NCI-H2227 treated with DMSO at 0.1 percent for 48 hours (cell line): ENCODE results near the gene EPAS1.

Source experiments
- DNase-seq: peaks from one replicate; lab custom pipeline; 2025; lab: John Stamatoyannopoulos, UW

EPAS1 gene

GRCh38 chr2:46364797-46365457 lies 67.7 kb downstream of the EPAS1 start:
- DNase-seq = no peak

DNA sequence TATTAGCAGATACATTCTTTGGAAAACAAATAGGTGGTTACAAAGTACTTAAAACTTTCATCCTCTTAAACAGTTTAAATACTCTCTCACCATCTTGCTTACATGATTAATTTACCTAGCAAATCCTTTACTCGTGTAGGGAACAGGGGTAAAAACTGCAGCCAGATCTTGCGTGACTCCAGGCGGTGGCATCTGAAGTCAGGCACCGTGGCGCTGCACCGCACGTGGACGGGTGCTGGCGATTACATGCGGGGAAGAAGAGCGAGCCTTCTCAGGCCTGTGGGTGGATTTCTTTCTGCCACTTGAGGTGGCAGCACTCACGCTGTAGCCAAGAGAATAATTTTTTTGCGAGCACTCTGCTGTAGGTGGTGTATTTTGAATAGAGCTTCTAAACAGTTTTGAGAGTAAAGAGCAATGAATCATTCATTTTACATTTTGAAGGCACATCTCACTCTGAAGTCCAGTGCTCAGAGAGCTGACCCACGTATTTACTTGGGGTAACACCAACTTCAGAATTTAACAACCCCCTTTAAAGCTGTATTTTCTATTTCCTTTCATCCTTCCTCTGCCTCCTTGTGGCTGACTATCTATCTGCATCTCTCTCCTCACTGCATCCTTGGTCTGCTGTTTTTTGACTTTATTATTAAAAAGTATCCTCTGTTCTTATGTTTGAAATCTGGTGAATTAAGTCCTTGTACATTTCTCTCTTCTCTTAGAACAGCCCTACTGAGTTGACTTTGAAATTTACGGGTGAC lies 68.9 kb downstream of the EPAS1 start:
- no peak for DNase-seq

- DNase-seq = no peak
Observed at GRCh38 chr2:46366668-46367052, 69.5 kb downstream of the EPAS1 start.

GRCh38 chr2:46367286-46367685 lies 70.1 kb downstream of the EPAS1 start:
- no peak for DNase-seq

DNA sequence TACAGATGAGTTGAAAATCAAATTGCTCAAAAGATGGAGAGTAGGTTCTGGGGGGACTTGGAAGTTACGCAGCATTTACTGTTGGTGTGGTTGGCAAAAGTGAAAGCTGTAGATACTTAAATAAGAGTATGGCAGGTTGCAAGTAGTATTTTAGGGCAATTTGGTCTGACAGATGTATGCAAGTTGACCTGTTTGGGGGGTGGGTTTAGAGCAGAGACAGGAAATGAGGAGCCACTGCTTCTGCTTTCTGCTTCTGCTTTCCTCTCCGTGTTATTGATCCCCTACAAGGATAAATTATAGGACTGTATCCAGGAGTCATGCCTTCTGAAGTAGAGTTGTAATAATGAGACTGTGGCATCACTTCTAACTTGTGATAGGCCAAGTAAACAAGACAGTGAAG lies 71.2 kb downstream of the EPAS1 start:
- no peak for DNase-seq

DNA sequence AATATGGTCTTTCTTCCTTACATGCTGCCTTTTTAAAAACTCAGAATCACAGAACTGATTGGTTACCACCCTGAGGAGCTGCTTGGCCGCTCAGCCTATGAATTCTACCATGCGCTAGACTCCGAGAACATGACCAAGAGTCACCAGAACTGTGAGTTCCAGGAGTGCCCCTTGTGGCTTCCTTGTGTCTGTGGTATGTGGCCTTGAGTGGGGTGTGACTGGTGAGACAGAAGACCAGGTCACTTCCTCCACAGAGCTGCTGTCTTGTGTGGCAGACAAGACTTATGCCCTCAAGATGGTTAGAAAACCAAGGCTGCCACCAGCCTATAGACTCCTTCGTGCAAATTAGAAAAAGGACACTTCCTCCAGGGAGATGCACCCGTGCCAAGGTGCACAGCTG lies 72.6 kb downstream of the EPAS1 start:
- no peak for DNase-seq

- no peak for DNase-seq
Observed at GRCh38 chr2:46371854-46372253, 74.6 kb downstream of the EPAS1 start.

GRCh38 chr2:46372475-46372874 lies 75.3 kb downstream of the EPAS1 start:
- DNase-seq = no peak

DNA sequence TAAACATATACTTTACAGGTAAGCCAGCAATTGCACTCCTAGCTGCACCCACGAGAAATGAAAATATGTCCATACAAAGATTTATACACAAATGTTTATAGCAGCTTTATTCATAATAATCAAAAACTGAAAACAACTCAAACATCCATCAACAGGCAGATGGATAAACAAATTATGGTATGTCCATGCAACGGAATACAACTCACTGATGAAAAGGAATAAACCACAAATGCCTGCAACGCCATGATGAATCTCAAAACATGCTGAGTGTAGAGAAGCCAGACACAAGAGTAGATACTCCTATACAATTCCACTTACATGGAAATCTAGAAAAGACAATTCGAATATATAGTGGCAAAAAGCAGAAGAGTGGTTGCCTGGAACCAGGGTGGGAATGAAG lies 76.0 kb downstream of the EPAS1 start:
- DNase-seq = no peak

- no peak for DNase-seq
Observed at GRCh38 chr2:46375566-46376125, 78.4 kb downstream of the EPAS1 start.

- no peak for DNase-seq
Observed at GRCh38 chr2:46376586-46376985, 79.4 kb downstream of the EPAS1 start.

GRCh38 chr2:46377101-46377581 lies 79.9 kb downstream of the EPAS1 start:
- DNase-seq = no peak

DNA sequence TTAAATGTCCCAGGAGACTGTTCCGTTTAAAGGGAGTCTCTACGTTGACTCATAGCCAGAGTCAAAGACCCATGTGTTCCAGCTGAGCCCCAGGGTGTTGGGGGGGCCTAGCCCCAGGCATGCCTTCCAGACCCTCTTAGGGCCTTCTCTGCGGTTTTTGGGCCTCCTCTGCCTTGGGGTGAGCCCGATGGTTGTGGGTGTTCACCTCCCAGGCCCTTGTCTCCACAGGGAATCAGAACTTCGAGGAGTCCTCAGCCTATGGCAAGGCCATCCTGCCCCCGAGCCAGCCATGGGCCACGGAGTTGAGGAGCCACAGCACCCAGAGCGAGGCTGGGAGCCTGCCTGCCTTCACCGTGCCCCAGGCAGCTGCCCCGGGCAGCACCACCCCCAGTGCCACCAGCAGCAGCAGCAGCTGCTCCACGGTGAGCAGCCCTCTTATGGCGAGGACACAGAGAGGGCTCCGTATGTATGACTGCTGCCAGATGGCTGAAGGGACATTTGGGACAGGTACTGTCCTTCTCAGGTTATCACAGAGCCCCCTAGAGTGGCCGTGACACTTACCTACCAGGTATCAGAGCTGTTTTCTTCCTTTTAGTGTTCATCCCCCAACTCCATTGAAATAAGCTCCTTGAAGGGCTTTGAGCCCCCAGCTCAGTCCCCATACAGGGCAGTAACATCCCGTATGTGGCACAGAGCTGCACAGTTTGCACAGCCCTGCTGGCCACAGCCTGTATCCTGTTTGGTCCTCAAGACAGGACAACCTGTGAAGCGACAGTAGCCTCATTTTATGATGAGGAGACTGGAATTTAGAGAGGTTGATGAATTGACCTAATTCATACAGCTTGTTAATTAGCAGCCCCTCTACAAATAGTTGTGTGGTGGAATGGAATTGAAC lies 80.7 kb downstream of the EPAS1 start:
- no peak for DNase-seq

GRCh38 chr2:46378616-46379015 lies 81.4 kb downstream of the EPAS1 start:
- DNase-seq = no peak

GRCh38 chr2:46379213-46380037 lies 82.2 kb downstream of the EPAS1 start:
- DNase-seq = no peak

- no peak for DNase-seq
Observed at GRCh38 chr2:46380038-46380940, 83.1 kb downstream of the EPAS1 start.

DNA sequence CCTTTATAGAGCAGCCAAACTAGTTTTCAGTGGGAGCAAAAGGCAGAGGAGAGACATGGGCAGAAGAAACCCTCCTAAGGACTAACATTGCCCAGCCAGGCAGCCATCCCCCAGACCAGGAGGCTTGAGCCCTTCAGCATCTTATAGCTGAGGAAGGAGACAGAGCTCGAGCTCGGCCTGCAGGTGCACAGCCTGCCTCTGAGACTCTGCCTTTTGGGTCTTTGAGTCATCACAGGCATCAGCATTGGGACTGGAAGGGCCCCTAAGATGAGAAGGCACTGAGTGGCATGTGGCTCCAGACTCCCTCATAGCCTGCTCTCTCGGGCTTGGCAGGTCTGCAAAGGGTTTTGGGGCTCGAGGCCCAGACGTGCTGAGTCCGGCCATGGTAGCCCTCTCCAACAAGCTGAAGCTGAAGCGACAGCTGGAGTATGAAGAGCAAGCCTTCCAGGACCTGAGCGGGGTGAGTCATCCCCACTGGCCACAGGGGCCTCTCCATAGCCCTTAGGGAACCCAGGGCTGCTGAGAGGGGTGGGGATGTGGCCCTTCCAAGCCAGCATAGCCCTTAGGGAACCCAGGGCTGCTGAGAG lies 84.1 kb downstream of the EPAS1 start:
- DNase-seq = no peak

- no peak for DNase-seq
Observed at GRCh38 chr2:46381871-46382270, 84.7 kb downstream of the EPAS1 start.

DNA sequence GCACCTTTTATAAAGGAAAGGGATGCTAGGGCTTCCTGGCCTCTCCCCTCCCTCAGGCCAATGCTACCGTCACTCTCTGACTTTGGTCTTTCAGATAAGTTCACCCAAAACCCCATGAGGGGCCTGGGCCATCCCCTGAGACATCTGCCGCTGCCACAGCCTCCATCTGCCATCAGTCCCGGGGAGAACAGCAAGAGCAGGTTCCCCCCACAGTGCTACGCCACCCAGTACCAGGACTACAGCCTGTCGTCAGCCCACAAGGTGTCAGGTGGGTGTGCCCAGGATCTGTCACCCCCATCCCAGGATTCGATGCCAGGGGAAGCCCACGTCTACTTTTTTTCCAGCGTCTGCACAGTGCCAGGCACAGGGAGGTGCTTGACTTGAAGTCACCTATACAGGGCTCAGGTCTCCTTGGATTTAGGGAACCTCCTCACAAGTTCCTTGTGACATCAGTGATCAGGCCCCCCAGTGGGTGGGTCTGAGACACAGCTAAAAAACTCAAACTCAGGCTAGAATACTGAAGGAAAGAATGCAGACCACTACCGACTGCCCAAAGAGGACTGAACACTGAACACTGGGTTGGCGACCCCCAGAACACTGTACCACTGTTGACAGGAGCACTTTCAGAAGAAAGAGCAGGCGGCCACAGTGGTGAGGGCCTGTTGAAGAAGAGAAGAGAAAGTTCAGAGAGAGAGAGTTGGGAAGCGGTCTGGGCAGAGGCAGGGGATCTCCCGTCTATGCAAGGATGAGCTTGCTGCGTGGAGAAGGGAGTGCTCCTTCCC lies 85.3 kb downstream of the EPAS1 start:
- no peak for DNase-seq
